Neural progenitor cell (in vitro differentiated cells): ENCODE data around the gene YBEY.

Experiments used
- CTCF ChIP-seq: fragments of 200-600 bp; sonication (generic); IDR thresholded peaks from 2 replicates; pipeline ENCODE4 v1.5.1; 2017; ENCODE audit warnings: antibody characterized with exemption, mild to moderate bottlenecking
- EZH2 ChIP-seq: fragments of 200-600 bp; sonication (generic); IDR thresholded peaks from 2 replicates; pipeline ENCODE4 v1.6.1; 2017; ENCODE audit warnings: antibody characterized with exemption, mild to moderate bottlenecking, moderate library complexity
- EZH2phosphoT487 ChIP-seq: fragments of 200-600 bp; sonication (generic); IDR thresholded peaks from 2 replicates; pipeline ENCODE4 v1.6.1; 2017; ENCODE audit warnings: antibody characterized with exemption

- TF ChIP-seq CTCF (no peak), EZH2 (no peak), EZH2phosphoT487 (no peak)
Measured at GRCh38 chr21:46295177-46295770, 9.1 kb downstream of the YBEY start.
